Stimulated activated effector memory CD8-positive, alpha-beta T cell treated with anti-CD3 and anti-CD28 coated beads, Interleukin-12 subunit alpha, Interleukin-12 subunit beta, amount 100 ng/mL, for 72 hours (primary cell): ENCODE data around the gene GPR78.
A peak's percentile ranks its signal among the peaks of the same experiment; 100 is the strongest.
"Not testable (repeated sequence)": the region's sequence is repeated elsewhere in the genome, so short reads cannot be mapped to it uniquely, and the experiment has no call there.

ENCODE experiments used
- ATAC-seq: fragments of 150-1000 bp; cut with Tn5 transposase; 2 replicates; pipeline ENCODE4 v1.10.0; 2021
- DNase-seq, 2 donors: peaks; one replicate each; pipeline ENCODE4 v3.0.0; 2021 to 2022; ENCODE audit warnings: low spot score in 2 of 2
- H3K27ac Mint-ChIP-seq: one replicate; pipeline ENCODE4 v1.8.0; 2022; ENCODE audit warnings: mild to moderate bottlenecking, mixed read lengths
- H3K36me3 Mint-ChIP-seq: one replicate; pipeline ENCODE4 v1.8.0; 2022; ENCODE audit warnings: mild to moderate bottlenecking, mixed read lengths
- H3K4me1 Mint-ChIP-seq: one replicate; pipeline ENCODE4 v1.8.0; 2022; ENCODE audit warnings: mixed read lengths
- H3K4me3 Mint-ChIP-seq: one replicate; pipeline ENCODE4 v1.8.0; 2022; ENCODE audit warnings: mild to moderate bottlenecking, mixed read lengths
- H3K9me3 Mint-ChIP-seq: one replicate; pipeline ENCODE4 v1.8.0; 2022; ENCODE audit warnings: mixed read lengths

GPR78 gene

GRCh38 chr4:8618421-8618820 lies 38.2 kb downstream of the GPR78 start:
- H3K9me3 Mint-ChIP-seq = no peaks in the 10 kb centered on the region
- no peaks in the 10 kb centered on the region for H3K4me1 Mint-ChIP-seq
- DNase-seq (no peak), ATAC-seq (no peak)
- no peak overlapping the region for H3K27ac Mint-ChIP-seq
- H3K36me3 Mint-ChIP-seq = no peaks in the 10 kb centered on the region
- no peak overlapping the region for H3K4me3 Mint-ChIP-seq

GRCh38 chr4:8618961-8619720 lies 38.9 kb downstream of the GPR78 start:
- Mint-ChIP-seq H3K4me1 (no peaks in the 10 kb centered on the region), H3K4me3 (no peak overlapping the region)

GRCh38 chr4:8621135-8621534 lies 40.9 kb downstream of the GPR78 start:
- not testable (repeated sequence) for H3K4me1 Mint-ChIP-seq, H3K36me3 Mint-ChIP-seq, ATAC-seq, H3K4me3 Mint-ChIP-seq, H3K27ac Mint-ChIP-seq, H3K9me3 Mint-ChIP-seq
- DNase-seq = peak in 1 of 2 donors; percentile 51

More at GRCh38 chr4:8618961-8619720, 38.9 kb downstream of the GPR78 start:
- no peaks in the 10 kb centered on the region for H3K9me3 Mint-ChIP-seq
- no peak for ATAC-seq
- H3K36me3 Mint-ChIP-seq = no peaks in the 10 kb centered on the region
- no peak for DNase-seq
- H3K27ac Mint-ChIP-seq = no peak overlapping the region

- ATAC-seq, H3K36me3 Mint-ChIP-seq: not testable (repeated sequence)
These were observed 44.5 kb downstream of the GPR78 start for GRCh38 chr4:8624601-8625272.

GRCh38 chr4:8630240-8630905 lies 50.2 kb downstream of the GPR78 start:
- not testable (repeated sequence) for ATAC-seq, H3K27ac Mint-ChIP-seq, H3K4me3 Mint-ChIP-seq

More at GRCh38 chr4:8624601-8625272, 44.5 kb downstream of the GPR78 start:
- H3K4me1 Mint-ChIP-seq, DNase-seq, H3K4me3 Mint-ChIP-seq, H3K27ac Mint-ChIP-seq, H3K9me3 Mint-ChIP-seq: not testable (repeated sequence)

GRCh38 chr4:8631896-8632295 lies 51.7 kb downstream of the GPR78 start:
- not testable (repeated sequence) for H3K4me3 Mint-ChIP-seq, H3K9me3 Mint-ChIP-seq, DNase-seq, H3K4me1 Mint-ChIP-seq, ATAC-seq, H3K27ac Mint-ChIP-seq, H3K36me3 Mint-ChIP-seq

More at GRCh38 chr4:8630240-8630905, 50.2 kb downstream of the GPR78 start:
- not testable (repeated sequence) for H3K9me3 Mint-ChIP-seq, H3K36me3 Mint-ChIP-seq, H3K4me1 Mint-ChIP-seq, DNase-seq

- not testable (repeated sequence) for H3K27ac Mint-ChIP-seq, H3K4me3 Mint-ChIP-seq, DNase-seq, H3K36me3 Mint-ChIP-seq, H3K4me1 Mint-ChIP-seq, H3K9me3 Mint-ChIP-seq, ATAC-seq
These were observed 54.6 kb downstream of the GPR78 start for GRCh38 chr4:8634773-8635172.

- peak; percentile 14 for ATAC-seq
- not testable (repeated sequence) for DNase-seq, H3K4me1 Mint-ChIP-seq, H3K9me3 Mint-ChIP-seq, H3K36me3 Mint-ChIP-seq, H3K27ac Mint-ChIP-seq, H3K4me3 Mint-ChIP-seq
These were observed 55.8 kb downstream of the GPR78 start for GRCh38 chr4:8635897-8636554.
